Measurements from ENCODE around the gene ATP6V1A.
A peak's percentile ranks its signal among the peaks of the same experiment; 100 is the strongest.

ATP6V1A gene

DNA sequence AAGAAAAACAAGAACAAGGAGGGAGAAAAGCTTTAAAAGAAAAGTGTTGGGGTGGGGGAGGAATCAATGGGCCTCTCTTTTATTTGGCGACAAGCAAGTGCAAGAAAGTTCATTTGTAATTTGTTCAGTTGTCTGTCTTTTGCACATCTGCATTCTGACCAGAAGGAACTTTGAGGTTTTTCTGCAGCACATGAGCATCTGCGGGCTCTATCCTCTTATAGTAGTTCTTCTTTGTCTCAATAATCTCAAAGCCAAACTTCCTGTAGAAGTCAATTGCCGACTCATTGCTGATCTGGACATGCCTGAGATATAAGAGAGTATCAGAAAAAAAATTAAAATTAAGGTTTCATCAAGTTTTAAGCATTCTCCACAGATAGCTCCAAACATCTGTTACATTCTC lies 25.2 kb upstream of the ATP6V1A start:
- no CpG with 5 or more reads among the region's 3 CpGs for WGBS (ENCODE audit: extremely low coverage, insufficient coverage, low lambda C conversion rate)
- no peak overlapping the region for H2AK5ac ChIP-seq (ENCODE audit: low read length)
- no peak overlapping the region for H4K5ac ChIP-seq (ENCODE audit: low read length)

DNA sequence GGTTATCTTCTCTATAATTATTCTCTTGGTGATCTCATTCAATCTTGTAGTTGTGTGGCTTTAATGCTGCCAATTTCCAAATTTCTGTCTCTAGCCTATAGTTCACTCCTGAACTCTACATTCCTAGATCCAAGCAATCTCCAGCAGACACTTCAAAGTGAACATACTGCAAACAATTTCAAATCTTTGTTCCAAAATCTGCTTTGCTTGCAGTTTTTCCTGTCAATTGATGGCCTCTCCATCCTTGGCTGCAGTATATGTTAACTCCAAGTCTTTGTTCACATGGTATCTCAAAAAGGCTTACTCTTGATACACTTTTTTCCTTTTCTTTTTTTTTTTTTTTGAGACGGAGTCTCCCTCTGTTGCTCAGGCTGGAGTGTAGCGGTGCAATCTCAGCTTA lies 18.2 kb upstream of the ATP6V1A start:
- Histone ChIP-seq H2BK120ac (ENCODE audit: low read depth, low read length) (no peak overlapping the region), H3K27me3 (ENCODE audit: insufficient read depth, low read length, poor library complexity) (no peaks in the 10 kb centered on the region), H3K79me1 (ENCODE audit: low read length) (no peaks in the 10 kb centered on the region), H2BK5ac (ENCODE audit: low read length) (no peak overlapping the region), H3K36me3 (ENCODE audit: control insufficient read depth, insufficient read depth, low read length) (no peaks in the 10 kb centered on the region), H3K4me3 (ENCODE audit: low read length) (no peak overlapping the region), H3K27ac (ENCODE audit: low read depth, low read length) (no peak overlapping the region), H4K8ac (ENCODE audit: low read depth, low read length) (no peak overlapping the region), H3K4ac (ENCODE audit: low read depth, low read length) (no peak overlapping the region), H3K4me1 (ENCODE audit: control insufficient read depth, low read depth, low read length) (no peaks in the 10 kb centered on the region), H3K56ac (ENCODE audit: low read length) (no peak overlapping the region), H2BK15ac (replicated peaks; ENCODE audit: low read depth) (no peak overlapping the region), H3K79me2 (ENCODE audit: control insufficient read depth, insufficient read depth, low read length) (peaks cover 45% of the 10 kb centered on the region), H3K23ac (ENCODE audit: low read length) (no peak overlapping the region), H4K5ac (ENCODE audit: low read length) (no peak overlapping the region), H3K18ac (ENCODE audit: low read length) (no peak overlapping the region), H2AK5ac (ENCODE audit: low read length) (no peak overlapping the region), H3K9ac (ENCODE audit: low read length) (no peak overlapping the region), H3K4me2 (ENCODE audit: low read length) (no peak overlapping the region)
- WGBS (ENCODE audit: extremely low coverage, insufficient coverage, low lambda C conversion rate) = no CpG with 5 or more reads among the region's 2 CpGs
- DNase-seq = no peak

More for the DNA sequence above, 25.2 kb upstream of the ATP6V1A start:
- Histone ChIP-seq H3K23ac (ENCODE audit: low read length) (no peak overlapping the region), H3K9ac (ENCODE audit: low read length) (no peak overlapping the region), H3K4ac (ENCODE audit: low read depth, low read length) (no peak overlapping the region), H3K56ac (ENCODE audit: low read length) (no peak overlapping the region), H2BK15ac (replicated peaks; ENCODE audit: low read depth) (no peak overlapping the region), H3K79me1 (ENCODE audit: low read length) (peaks cover 3% of the 10 kb centered on the region), H3K18ac (ENCODE audit: low read length) (no peak overlapping the region), H3K4me3 (ENCODE audit: low read length) (no peak overlapping the region), H3K4me1 (ENCODE audit: control insufficient read depth, low read depth, low read length) (no peaks in the 10 kb centered on the region), H2BK120ac (ENCODE audit: low read depth, low read length) (no peak overlapping the region), H3K79me2 (ENCODE audit: control insufficient read depth, insufficient read depth, low read length) (peaks cover 6% of the 10 kb centered on the region), H3K4me2 (ENCODE audit: low read length) (no peak overlapping the region), H2BK5ac (ENCODE audit: low read length) (no peak overlapping the region), H3K27me3 (ENCODE audit: insufficient read depth, low read length, poor library complexity) (no peaks in the 10 kb centered on the region), H3K36me3 (ENCODE audit: control insufficient read depth, insufficient read depth, low read length) (no peaks in the 10 kb centered on the region), H4K8ac (ENCODE audit: low read depth, low read length) (no peak overlapping the region), H3K27ac (ENCODE audit: low read depth, low read length) (no peak overlapping the region)
- no peak for DNase-seq

DNA sequence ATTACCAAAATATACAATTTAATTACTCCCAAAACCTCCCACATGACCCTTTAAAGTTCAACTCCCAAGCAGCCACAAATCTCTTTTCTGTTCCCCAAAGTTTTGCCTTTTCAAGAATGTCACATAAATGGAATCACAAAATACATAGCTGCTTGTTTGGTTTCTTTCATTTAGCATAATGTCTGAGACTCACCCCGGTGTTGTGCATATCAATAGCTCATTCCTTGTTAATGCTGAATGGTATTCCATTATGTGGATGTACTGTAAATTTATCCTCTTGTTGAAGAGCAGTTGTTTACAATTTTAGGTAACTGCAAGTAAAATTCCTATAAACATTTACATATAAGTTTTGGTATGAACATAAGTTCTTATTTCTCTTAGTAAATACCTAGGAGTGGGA lies 16.3 kb upstream of the ATP6V1A start:
- DNase-seq = no peak

DNA sequence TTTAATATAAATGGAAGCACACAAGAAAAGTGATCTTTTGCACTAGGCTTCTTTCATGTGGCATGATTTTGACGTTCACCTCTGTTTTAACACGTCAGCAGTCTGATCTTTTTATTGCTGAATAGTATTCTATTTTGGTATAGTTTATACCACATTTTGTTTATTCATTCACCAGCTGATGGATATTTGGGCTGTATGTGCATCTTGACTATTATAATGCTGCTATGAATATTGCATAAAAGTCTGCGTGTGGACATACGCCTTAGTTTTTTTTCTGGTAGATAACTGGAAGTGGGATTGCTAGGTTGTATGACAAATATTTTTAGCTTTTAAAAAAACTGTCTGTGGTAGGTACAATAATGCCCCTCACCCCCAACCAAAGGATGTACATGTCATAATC lies 15.1 kb upstream of the ATP6V1A start:
- Histone ChIP-seq H3K4me3 (ENCODE audit: low read length) (no peak overlapping the region), H3K56ac (ENCODE audit: low read length) (no peak overlapping the region), H3K27me3 (ENCODE audit: insufficient read depth, low read length, poor library complexity) (no peaks in the 10 kb centered on the region), H3K23ac (ENCODE audit: low read length) (no peak overlapping the region), H3K9ac (ENCODE audit: low read length) (no peak overlapping the region), H3K4ac (ENCODE audit: low read depth, low read length) (no peak overlapping the region), H2BK5ac (ENCODE audit: low read length) (no peak overlapping the region), H3K27ac (ENCODE audit: low read depth, low read length) (no peak overlapping the region), H4K5ac (ENCODE audit: low read length) (no peak overlapping the region), H3K36me3 (ENCODE audit: control insufficient read depth, insufficient read depth, low read length) (no peaks in the 10 kb centered on the region), H2BK120ac (ENCODE audit: low read depth, low read length) (no peak overlapping the region), H2AK5ac (ENCODE audit: low read length) (no peak overlapping the region), H4K8ac (ENCODE audit: low read depth, low read length) (no peak overlapping the region), H3K79me2 (ENCODE audit: control insufficient read depth, insufficient read depth, low read length) (peaks cover 64% of the 10 kb centered on the region), H3K4me2 (ENCODE audit: low read length) (no peak overlapping the region), H3K18ac (ENCODE audit: low read length) (no peak overlapping the region), H3K4me1 (ENCODE audit: control insufficient read depth, low read depth, low read length) (no peaks in the 10 kb centered on the region), H2BK15ac (replicated peaks; ENCODE audit: low read depth) (no peak overlapping the region), H3K79me1 (ENCODE audit: low read length) (no peaks in the 10 kb centered on the region)
- WGBS (ENCODE audit: extremely low coverage, insufficient coverage, low lambda C conversion rate) = no CpG with 5 or more reads among the region's 4 CpGs
- no peak for DNase-seq

More for the DNA sequence above, 16.3 kb upstream of the ATP6V1A start:
- H2AK5ac ChIP-seq (ENCODE audit: low read length) = no peak overlapping the region
- no peaks in the 10 kb centered on the region for H3K36me3 ChIP-seq (ENCODE audit: control insufficient read depth, insufficient read depth, low read length)
- no peak overlapping the region for H3K4ac ChIP-seq (ENCODE audit: low read depth, low read length)
- H2BK15ac ChIP-seq (replicated peaks; ENCODE audit: low read depth) = no peak overlapping the region
- H3K27ac ChIP-seq (ENCODE audit: low read depth, low read length) = no peak overlapping the region
- H3K4me3 ChIP-seq (ENCODE audit: low read length) = no peak overlapping the region
- H4K5ac ChIP-seq (ENCODE audit: low read length) = no peak overlapping the region
- no peaks in the 10 kb centered on the region for H3K4me1 ChIP-seq (ENCODE audit: control insufficient read depth, low read depth, low read length)
- H3K18ac ChIP-seq (ENCODE audit: low read length) = no peak overlapping the region
- H3K79me2 ChIP-seq (ENCODE audit: control insufficient read depth, insufficient read depth, low read length) = peaks cover 54% of the 10 kb centered on the region
- H3K9ac ChIP-seq (ENCODE audit: low read length) = no peak overlapping the region
- no CpG with 5 or more reads among the region's 1 CpG for WGBS (ENCODE audit: extremely low coverage, insufficient coverage, low lambda C conversion rate)
- no peak overlapping the region for H2BK5ac ChIP-seq (ENCODE audit: low read length)
- H4K8ac ChIP-seq (ENCODE audit: low read depth, low read length) = no peak overlapping the region
- H3K27me3 ChIP-seq (ENCODE audit: insufficient read depth, low read length, poor library complexity) = no peaks in the 10 kb centered on the region
- H2BK120ac ChIP-seq (ENCODE audit: low read depth, low read length) = no peak overlapping the region
- no peaks in the 10 kb centered on the region for H3K79me1 ChIP-seq (ENCODE audit: low read length)
- no peak overlapping the region for H3K4me2 ChIP-seq (ENCODE audit: low read length)
- no peak overlapping the region for H3K23ac ChIP-seq (ENCODE audit: low read length)
- H3K56ac ChIP-seq (ENCODE audit: low read length) = no peak overlapping the region

DNA sequence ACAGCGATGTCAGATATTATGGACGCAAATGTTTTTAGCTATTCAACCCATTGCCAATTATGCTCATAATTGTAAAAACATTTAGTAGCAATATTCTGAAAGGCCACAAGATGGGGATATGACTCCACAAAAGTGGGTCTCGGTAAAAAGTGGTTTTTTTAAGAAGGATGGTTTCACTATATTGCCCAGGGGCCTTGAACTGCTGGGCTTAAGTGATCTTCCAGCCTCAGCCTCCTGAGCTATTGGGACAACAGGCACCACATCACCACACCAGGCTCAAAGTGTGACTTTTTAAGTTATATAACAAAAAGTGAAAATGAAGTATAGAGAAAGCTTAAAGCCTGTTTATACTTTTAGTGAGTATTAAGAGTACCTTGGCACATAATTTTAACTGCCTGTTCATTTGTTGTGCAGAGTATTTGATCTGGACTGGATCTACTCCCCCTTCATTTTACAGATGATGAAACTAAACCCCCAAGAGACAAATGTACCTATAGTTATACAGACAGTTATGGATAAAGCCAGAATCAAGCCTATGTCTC lies 10.2 kb upstream of the ATP6V1A start:
- Histone ChIP-seq H2BK5ac (ENCODE audit: low read length) (no peak overlapping the region), H3K36me3 (ENCODE audit: control insufficient read depth, insufficient read depth, low read length) (no peaks in the 10 kb centered on the region), H4K5ac (ENCODE audit: low read length) (no peak overlapping the region), H3K56ac (ENCODE audit: low read length) (no peak overlapping the region), H3K23ac (ENCODE audit: low read length) (no peak overlapping the region), H2BK15ac (replicated peaks; ENCODE audit: low read depth) (no peak overlapping the region), H2AK5ac (ENCODE audit: low read length) (no peak overlapping the region), H3K79me2 (ENCODE audit: control insufficient read depth, insufficient read depth, low read length) (peaks cover 79% of the 10 kb centered on the region), H3K27ac (ENCODE audit: low read depth, low read length) (no peak overlapping the region), H3K4me3 (ENCODE audit: low read length) (no peak overlapping the region), H3K27me3 (ENCODE audit: insufficient read depth, low read length, poor library complexity) (no peaks in the 10 kb centered on the region), H3K18ac (ENCODE audit: low read length) (no peak overlapping the region), H2BK120ac (ENCODE audit: low read depth, low read length) (no peak overlapping the region), H3K9ac (ENCODE audit: low read length) (no peak overlapping the region), H3K4ac (ENCODE audit: low read depth, low read length) (no peak overlapping the region), H4K8ac (ENCODE audit: low read depth, low read length) (no peak overlapping the region), H3K4me1 (ENCODE audit: control insufficient read depth, low read depth, low read length) (peaks cover 2% of the 10 kb centered on the region), H3K79me1 (ENCODE audit: low read length) (peaks cover 4% of the 10 kb centered on the region), H3K4me2 (ENCODE audit: low read length) (no peak overlapping the region)
- peak; percentile 79 for DNase-seq
- WGBS (ENCODE audit: extremely low coverage, insufficient coverage, low lambda C conversion rate) = no CpG with 5 or more reads among the region's 3 CpGs

DNA sequence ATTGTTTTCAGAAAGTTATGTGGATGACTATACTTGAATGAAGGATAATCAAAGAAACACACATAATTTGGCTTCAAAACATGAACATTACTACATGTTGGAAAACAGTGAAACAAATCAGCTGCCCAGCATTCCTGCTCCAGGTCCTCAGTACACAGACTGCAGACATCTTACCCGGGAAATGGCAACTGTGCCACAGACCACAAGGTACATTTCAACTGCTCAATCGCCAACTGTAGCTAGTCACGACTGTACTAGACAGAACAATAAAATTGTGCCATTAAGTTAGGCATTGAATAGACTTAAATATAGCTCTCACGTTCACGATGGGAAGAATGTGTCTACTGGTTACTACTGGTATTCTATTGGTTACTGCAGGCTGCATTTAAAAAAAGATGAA lies 5.7 kb upstream of the ATP6V1A start:
- H3K27ac ChIP-seq (ENCODE audit: low read depth, low read length) = no peak overlapping the region
- H3K4me2 ChIP-seq (ENCODE audit: low read length) = no peak overlapping the region
- no peak overlapping the region for H4K8ac ChIP-seq (ENCODE audit: low read depth, low read length)
- WGBS (ENCODE audit: extremely low coverage, insufficient coverage, low lambda C conversion rate) = no CpG with 5 or more reads among the region's 5 CpGs
- H3K18ac ChIP-seq (ENCODE audit: low read length) = no peak overlapping the region
- H2BK15ac ChIP-seq (replicated peaks; ENCODE audit: low read depth) = no peak overlapping the region
- H2AK5ac ChIP-seq (ENCODE audit: low read length) = no peak overlapping the region
- H3K36me3 ChIP-seq (ENCODE audit: control insufficient read depth, insufficient read depth, low read length) = no peaks in the 10 kb centered on the region
- no peak for DNase-seq
- H3K4me3 ChIP-seq (ENCODE audit: low read length) = no peak overlapping the region
- H3K79me2 ChIP-seq (ENCODE audit: control insufficient read depth, insufficient read depth, low read length) = peaks cover 84% of the 10 kb centered on the region
- H3K9ac ChIP-seq (ENCODE audit: low read length) = peak overlapping the region; percentile 9
- H3K23ac ChIP-seq (ENCODE audit: low read length) = no peak overlapping the region
- H3K56ac ChIP-seq (ENCODE audit: low read length) = no peak overlapping the region
- H2BK120ac ChIP-seq (ENCODE audit: low read depth, low read length) = no peak overlapping the region
- no peaks in the 10 kb centered on the region for H3K27me3 ChIP-seq (ENCODE audit: insufficient read depth, low read length, poor library complexity)
- H3K4me1 ChIP-seq (ENCODE audit: control insufficient read depth, low read depth, low read length) = peaks cover 4% of the 10 kb centered on the region
- peak overlapping the region; percentile 12 for H3K4ac ChIP-seq (ENCODE audit: low read depth, low read length)
- no peak overlapping the region for H2BK5ac ChIP-seq (ENCODE audit: low read length)
- H3K79me1 ChIP-seq (ENCODE audit: low read length) = peaks cover 4% of the 10 kb centered on the region
- H4K5ac ChIP-seq (ENCODE audit: low read length) = no peak overlapping the region

Measured in mesendoderm (in vitro differentiated cells).